NCI-H187 treated with DMSO at 0.1 percent for 48 hours (cell line): ENCODE data around the gene ZNF385D.
A peak's percentile ranks its signal among the peaks of the same experiment; 100 is the strongest.
"Not testable (repeated sequence)": the region's sequence is repeated elsewhere in the genome, so short reads cannot be mapped to it uniquely, and the experiment has no call there.

Experiments
- DNase-seq: peaks from one replicate; lab custom pipeline; 2025; lab: John Stamatoyannopoulos, UW

Gene ZNF385D

DNA sequence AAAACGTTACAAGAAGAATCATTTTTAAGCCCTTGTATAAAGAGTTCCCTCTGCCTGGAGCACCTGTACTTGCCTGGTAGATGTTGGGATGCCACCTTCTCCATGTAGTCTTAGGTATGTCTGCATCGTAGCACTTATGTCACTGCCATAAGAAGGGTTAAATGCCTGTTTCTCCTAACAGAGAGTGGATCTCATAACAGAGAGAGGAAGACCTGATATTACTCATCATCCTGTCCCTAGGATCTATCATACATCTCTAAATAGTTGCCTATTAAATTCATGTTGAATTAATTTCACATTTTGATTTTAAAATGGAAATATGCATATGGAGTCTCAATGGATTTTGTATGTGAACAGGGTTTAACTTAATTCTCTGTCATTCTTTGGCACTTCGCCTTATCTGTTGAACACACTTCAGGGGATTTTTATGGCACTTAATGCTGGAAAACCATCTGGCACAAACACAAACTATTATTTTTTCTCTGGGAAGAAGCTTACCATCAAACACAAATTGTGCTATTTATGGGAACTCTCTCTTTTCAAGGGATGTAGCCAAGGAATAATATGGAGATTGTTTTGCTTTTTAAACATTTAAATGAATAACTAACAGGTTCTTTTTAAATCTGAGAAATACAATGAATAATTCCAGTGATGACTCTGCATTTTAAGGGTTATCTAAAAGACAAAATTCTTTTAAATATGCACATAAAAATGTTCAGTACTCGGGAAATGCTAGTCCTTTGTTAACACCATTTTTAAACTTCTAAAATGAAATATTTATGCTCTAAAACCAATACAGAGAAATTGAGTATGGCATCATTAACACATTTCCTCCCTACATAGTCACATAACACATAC lies 230.7 kb downstream of the ZNF385D start:
- no peak for DNase-seq

DNA sequence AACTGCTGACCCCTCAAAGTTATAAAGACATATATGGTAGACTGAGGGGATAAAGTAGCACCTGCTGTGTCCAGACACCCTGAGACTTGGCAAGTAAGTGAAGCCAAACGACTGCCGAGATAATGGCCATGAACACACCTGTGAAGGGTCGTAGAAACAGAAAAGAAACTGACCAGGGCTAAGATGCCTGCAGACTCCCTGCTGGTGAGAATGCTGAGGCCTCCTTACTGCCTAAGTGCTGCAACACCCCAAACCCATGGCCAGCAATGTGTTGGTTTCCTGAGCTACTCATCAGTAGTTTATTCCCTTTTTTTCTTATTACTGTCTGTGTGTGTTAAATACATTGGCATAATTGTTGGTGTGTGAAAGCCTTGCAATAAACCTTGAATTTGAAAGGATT lies 233.8 kb downstream of the ZNF385D start:
- DNase-seq: no peak

DNA sequence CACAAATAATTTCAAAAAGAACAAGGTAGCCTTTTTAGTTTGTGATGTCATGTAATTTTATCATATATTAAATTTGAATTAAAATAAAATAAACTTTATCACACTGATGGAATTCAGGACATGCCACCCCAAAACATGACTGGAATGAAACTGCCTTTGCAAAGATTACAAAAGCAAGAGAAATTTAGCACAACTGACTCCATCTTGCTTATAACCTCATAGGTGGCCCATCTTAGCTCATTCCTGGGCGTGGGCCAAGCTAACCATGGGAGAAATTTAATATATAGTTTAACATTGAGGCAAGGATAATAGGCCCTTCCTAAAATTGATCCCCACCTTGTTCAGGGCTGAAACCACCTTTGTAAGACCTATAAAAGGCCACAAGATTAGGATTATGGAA lies 235.6 kb downstream of the ZNF385D start:
- DNase-seq: no peak

DNA sequence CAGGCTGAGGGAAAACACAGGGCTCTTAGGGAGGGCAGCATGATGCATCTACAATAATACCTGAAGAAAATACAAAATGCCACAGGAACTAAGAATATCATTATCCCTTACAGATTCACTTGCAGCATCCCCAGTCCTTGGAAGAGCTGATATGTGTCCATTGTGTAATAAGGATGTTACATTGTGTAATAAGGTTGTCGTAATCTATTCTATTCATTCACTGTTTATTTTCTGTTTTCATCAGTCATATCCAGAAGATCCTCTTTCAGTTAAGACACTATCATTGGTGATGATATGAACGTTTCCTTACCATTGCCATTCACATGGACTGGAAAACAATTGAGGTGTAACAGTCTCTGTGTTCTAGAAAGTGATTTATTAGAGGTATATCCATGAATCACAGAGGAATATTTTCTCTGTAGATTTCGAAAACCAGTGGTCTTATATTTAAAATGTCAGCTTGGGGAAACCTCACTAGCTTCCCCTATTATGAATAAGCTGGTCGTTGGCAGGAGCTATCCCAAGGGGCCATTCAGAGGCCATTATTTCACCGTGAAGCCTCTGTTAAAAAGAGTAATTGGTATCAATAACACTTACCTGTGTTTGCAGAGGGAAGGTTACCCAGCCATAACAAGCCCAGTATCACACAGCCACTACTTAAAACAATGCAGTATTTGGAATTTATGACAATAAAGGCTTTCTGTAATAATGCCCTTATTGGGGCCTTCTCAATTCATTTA lies 241.1 kb downstream of the ZNF385D start:
- peak; percentile 5 for DNase-seq

DNA sequence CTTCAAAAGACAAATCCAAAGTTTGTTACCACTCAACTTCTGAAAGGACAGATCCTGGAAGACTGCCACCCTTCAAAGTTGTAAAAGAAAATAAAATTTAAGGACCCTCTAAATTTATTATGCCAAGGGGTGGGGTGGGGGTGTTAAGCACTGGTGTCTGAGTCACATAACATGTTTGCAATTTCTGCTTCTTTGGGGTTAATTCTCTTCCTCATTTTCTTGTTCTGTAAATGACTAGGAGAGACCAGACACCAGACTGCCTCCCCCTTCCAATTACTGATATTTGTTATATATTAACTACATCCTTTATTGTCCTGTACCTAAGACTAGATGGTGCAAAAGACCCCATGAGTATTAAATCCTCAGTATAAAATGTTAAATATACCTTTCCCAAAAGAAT lies 242.8 kb downstream of the ZNF385D start:
- DNase-seq: no peak

DNA sequence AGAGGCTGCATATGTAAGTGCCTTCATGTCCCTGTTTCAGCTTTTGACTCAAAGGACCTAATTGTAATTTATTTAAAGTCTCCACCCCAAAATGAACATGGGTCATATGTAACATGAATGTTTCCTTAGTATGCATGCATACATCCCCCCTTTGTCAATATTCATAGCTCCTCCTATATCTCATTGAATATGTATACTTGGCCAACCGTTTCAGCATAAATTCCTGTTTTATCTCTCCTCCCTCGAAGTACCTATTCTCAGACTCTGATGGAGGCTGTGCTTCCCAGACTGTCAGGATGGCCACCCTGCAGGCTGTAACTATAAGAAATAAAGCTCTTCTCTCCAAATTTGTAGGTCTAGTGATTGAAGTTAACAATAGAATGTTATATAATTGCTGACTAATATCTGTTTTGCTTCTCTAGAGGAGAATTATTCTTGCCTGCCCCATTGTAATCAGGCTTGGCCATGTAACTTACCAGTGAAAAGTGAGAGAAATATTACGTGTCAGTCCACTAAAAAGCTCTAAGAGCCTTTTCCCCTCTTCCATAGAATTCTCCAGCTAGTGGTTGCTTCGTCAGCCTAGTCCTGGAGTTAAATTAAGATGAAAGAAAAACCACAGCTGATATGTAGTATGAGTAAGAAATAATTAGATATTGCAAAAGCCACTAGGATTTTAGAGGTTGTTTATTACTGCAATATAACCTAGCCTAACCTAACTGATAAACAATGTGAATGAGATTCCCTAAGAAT lies 245.1 kb downstream of the ZNF385D start:
- DNase-seq: no peak

DNA sequence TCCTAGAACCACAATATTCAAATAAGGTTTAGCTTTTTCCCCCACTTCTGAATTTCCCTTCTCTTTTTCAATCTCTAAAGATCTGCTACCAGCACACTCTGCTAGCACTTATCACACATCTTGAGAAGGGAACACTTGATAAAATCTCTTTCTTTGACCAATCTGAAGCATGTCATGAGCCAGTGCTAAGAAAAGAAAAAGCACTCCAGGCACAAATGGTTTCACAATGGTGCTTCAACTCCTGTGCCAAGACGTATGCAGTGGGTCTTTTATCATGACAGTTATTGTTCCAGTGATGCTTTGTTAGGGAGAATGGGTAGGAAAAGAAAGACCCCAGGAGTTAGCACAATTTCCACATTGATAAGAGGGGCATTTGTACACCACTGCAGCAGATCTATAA lies 248.4 kb downstream of the ZNF385D start:
- no peak for DNase-seq

DNA sequence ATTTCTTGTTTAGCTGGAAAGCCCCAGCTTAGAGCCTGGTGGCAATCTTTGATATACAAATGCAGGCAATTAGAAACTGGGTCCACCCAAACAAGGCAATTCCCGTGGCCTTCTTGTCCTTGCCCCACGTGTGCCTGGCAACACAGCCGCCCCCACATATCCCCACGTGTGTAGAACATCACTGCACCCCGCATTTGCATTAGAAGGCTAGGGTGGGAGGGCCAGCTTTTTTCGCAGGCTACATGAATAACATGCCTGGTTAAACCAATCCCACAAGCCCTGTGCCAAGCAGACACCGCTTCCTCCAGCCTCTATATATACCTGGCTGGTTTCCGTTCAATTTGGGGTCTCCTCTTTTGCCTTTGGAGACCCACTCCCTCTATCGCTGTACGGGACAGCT lies 250.2 kb downstream of the ZNF385D start:
- DNase-seq: no peak

DNA sequence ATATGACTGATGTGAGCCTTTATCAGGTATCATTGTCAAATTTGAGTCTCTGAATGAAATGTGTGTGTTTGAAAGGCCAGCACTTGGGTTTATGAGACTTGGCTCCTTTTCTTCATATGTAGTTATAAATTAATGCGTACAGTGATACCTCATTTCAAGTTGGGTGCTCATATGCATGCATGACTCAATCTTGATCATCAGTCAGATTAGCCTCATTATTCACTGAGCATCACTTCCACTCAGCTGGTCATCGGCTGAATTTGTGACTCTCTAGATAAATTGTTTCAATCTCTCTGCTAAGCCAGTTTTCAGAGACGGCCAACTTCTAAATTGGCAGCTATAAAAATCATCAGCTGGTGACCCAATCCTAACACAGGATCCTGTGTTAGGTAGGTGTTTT lies 260.3 kb downstream of the ZNF385D start:
- DNase-seq: not testable (repeated sequence)

DNA sequence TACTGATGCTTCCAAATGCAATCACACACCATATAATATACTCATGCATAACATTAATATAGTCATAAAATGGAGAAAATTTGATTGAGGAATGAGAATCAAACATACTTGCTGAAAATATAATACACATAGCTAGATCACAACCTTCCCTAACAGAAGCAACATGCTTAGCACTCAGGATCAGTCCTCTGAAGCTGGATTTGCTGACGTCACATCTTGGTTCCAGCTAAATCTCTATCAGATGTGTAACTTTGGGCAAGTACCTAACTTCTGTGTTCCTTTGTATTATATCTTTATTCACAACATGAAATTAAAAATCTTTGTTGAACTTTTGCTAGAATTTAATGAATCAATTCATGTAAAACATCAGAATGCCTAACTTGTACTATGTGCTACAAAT lies 263.5 kb downstream of the ZNF385D start:
- DNase-seq: no peak

DNA sequence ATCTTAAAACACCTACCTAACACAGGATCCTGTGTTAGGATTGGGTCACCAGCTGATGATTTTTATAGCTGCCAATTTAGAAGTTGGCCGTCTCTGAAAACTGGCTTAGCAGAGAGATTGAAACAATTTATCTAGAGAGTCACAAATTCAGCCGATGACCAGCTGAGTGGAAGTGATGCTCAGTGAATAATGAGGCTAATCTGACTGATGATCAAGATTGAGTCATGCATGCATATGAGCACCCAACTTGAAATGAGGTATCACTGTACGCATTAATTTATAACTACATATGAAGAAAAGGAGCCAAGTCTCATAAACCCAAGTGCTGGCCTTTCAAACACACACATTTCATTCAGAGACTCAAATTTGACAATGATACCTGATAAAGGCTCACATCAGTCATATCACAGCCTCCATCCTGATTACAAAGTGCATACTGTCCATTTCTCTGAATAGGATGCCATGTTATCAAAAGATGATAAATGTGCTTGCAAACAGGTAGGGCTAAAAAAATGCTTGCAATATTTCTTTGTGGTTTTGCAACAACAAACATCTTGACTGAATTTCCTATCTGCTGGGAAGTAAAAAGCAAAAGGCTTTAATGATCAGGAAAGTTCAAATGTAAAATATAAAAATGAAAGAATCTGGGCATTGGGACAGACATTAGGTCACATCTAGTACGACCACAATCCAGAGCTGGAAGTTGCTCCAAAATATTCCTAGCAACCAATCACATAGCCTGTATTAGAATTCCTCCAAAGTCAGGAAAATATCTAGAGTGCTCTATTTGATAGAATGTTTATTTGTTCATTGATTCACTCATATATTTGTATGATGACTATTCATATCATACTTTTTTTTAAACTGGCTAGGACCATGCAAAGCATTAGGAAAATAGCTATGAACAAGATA lies 264.7 kb downstream of the ZNF385D start:
- not testable (repeated sequence) for DNase-seq

DNA sequence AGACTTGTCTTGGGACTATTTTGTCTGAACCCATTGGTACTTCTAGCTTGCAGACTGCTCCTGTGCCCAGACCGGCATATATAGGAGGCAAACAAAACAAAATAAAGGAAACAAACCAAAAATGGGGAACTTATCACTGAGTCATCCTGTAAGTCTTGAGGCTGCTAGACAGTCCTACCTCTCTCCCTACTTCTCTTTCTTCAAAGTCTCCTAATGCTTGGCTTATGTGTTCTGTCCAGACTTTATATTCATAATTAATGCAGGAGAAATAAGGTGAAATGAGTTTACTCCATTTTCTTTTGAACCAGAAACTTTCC lies 266.2 kb downstream of the ZNF385D start:
- no peak for DNase-seq

DNA sequence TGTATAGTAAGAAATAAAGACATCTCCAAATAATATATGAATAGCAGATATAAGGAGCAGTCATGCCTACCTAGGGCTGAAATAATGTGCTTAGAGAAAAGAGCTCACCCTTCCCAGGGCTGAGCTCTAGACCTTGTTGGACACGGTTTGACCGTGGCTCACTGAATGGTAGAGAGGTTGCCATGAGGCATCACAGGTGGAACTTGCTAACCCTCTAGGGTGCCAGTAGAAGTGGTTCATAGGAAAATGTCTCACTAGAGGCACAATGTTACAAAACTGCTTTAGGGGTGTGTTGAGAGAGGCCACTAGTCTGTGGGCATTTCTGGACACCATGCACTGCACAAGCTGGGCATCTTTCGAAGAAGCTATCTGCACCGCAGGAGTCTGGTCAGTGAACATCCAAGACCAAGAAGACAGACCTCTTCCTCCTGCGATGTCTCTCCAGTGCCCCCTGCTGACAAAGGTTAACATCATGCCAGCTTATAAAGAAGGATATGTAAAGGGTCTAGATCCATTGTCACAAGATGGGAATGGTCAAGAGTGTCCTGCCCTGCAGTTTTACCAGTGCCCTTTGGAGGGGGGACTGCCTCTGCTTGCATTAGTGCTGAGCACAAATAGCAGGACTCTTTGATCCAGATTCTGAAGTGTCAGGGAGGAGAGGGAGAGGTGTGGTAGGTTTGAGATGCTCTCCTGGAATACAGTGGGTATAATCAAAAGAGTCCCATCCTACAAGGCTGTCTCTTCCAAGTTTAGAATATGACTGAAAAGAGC lies 266.8 kb downstream of the ZNF385D start:
- no peak for DNase-seq

DNA sequence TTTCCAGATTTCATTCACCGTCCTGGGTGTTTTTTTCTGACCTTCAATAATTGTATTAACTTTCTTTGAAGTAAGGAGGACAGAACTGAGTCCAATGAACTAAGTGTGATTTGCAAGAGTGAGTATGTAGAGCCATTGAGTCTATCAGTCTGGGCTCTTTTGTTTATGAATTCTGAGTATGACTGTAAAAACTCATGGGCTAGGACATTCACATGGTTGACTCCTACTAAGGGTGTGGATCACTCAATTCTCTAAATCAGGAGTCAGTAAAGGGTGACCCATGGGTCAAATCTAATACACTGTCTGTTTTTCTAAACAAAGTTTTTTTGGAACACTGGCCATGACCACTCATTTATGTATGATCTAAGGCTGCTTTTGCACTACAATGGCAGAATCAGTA lies 269.0 kb downstream of the ZNF385D start:
- DNase-seq: no peak

DNA sequence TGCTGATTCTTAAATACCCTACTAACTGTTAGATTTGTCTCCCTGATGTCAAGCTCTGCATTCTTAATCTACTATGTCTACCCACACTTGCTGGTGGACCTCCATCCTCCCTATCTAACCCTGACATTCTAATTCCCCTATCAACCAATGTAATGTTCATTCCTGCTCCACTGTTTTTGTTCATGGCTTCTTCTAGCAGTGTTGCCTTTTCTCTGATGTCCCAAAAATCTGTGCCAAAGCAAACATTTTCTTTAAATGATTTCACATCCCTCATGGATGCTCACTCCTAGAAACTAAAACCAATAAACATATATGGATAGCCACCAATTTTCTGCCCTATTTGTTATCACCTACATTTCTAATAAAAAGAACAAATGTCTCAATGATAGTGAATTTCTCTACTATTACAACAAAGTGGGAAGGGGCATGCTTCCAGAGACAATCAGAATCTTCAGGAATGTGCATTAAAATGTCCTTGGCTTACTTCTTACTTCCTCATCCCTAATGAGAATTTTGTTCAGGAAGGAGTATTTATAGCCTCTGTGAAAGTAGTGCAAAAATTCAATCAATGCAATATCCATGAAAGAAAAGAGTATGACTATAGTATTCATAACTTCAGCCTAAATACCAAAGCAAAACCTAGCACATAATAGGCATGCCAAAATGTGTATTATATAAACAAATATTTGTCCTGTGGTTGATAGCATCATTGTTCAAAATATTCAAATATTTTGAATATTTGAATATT lies 273.3 kb downstream of the ZNF385D start:
- DNase-seq: no peak

DNA sequence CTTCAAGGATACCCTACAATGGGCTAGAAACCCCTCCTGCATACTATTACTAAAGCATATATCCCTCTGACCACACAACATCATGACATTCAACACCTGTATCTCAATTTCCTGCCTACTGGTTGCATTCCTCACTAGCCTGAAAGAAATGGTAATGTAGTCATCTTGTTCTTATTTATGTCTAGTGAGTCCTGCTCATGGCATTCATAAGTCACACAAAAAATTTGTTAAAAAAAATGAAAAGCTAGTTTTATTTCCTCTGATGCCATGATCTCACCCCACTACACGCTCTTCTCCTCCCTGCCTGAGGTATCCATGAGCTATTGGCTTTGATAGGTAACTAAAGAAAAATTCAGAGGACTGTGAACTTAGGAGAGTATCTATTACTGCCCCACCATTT lies 284.5 kb downstream of the ZNF385D start:
- no peak for DNase-seq

DNA sequence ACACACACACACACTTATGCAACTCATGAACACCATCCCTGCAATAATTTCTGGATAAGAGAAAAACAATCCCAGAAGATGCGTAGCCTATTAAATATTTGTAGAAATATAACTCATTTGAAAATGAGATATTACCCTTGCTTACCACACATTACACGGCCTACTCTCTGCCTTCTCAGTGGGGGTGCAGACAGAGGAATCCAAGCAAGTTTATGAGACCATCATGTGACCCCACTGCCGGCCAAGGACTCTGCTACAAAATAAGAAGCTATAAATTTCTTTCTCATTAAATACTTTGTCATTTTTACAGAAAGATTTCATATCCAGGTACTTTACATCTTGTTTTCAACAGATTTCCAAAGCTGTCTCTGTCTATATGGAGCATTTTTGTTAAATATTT lies 286.3 kb downstream of the ZNF385D start:
- DNase-seq: no peak

DNA sequence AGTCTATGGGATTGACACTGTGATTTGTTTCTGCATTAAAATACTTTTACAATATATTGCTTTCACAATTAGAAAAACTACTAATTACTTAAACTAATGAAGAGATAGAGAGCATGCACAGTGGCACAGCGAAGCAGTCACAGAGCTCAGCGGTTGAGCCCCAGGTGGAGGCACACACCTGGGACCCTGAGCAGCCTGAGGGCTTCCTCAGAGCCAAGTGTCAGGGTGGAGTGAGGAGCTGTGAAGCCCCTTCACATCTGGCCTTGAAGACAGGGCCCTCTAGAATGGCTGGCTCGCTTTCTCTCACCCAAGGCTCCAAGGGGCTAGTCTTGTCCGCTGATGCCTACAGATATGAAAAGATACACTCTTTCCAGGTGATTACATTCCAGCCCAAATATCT lies 287.7 kb downstream of the ZNF385D start:
- DNase-seq: no peak

DNA sequence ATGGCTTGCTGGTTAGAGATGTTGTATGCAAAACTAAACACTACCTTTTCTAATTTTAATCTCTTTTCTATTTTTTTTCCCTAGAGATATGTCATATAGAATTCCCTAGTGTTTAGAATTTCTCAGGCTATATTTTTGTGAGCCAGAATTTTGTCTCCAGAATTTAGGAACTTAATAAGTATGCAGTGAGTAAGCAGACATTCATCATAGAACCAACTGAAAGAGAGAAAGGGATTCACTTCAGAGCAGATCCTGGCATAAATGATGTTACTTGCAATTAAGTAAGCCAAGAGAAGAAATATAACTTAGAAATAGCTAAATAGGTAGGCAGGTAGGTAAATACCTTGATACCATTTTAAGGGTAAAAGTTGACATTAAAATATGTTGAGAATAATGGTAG lies 288.9 kb downstream of the ZNF385D start:
- no peak for DNase-seq

DNA sequence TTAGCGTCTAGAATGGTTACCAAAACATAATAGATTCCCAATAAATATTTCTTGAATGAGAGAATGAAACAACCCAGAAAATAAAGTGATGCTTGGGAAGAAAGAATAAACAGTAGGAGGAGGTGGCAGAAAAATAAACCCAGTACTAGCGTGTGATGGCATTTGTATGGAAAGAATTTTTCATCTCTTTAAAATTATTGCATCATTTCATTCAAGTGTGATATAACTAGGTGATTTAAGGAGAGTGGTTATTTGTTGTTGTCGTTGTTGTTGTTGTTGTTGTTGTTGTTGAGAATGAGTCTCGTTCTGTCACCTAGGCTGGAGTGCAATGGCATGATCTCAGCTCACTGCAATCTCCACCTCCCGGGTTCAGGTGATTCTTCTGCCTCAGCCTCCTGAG lies 293.9 kb downstream of the ZNF385D start:
- no peak for DNase-seq
